Left lung (tissue), 10 donors: ENCODE measurements around the gene LDLRAD2. TPM values are rescaled to one million over a fixed set of nuclear protein-coding genes. Genes with fewer than 3 reads are reported as not detected.
"Not testable (repeated sequence)": the region's sequence is repeated elsewhere in the genome, so short reads cannot be mapped to it uniquely, and the experiment has no call there.

ENCODE experiments used
- ATAC-seq: fragments of 200-7000 bp; cut with Tn5 transposase; one replicate; pipeline ENCODE4 v1.9.1; 2020; ENCODE audit warnings: moderate library complexity
- DNase-seq, 4 donors: peaks; one replicate each; pipeline ENCODE4 v3.0.0-alpha.2; 2013 to 2020
- H3K27ac ChIP-seq, 2 donors: fragments of 200-600 bp; sonication (generic) in 1 of 2; one replicate each; pipeline versions ENCODE4 v1.5.0 to v1.8.0; 2020 to 2021
- H3K27me3 ChIP-seq, 2 donors: fragments of 200-600 bp; sonication (generic) in 1 of 2; one replicate each; pipeline versions ENCODE4 v1.5.0 to v1.8.0; 2020 to 2021
- H3K36me3 ChIP-seq, 2 donors: fragments of 200-600 bp; sonication (generic) in 1 of 2; one replicate each; pipeline versions ENCODE4 v1.5.0 to v1.8.0; 2020 to 2021
- H3K4me1 ChIP-seq, 2 donors: fragments of 200-600 bp; one replicate each; pipeline ENCODE4 v1.8.0; 2021
- H3K4me3 ChIP-seq, 2 donors: fragments of 200-600 bp; sonication (generic) in 1 of 2; one replicate each; pipeline versions ENCODE4 v1.5.0 to v1.8.0; 2020 to 2021; ENCODE audit warnings: mild to moderate bottlenecking in 1 of 2
- H3K9me3 ChIP-seq, 2 donors: fragments of 200-600 bp; sonication (generic) in 1 of 2; one replicate each; pipeline versions ENCODE4 v1.5.0 to v1.8.0; 2020 to 2021
- intact Hi-C, 2 donors: fragments of 100-400 bp; cut with DNase I; formaldehyde crosslinking; loops; one replicate each; pipeline versions ENCODE4 v1.11.2 to v1.14.2; 2022
- polyA plus RNA-seq, 6 donors: library from polyadenylated mRNA; unstranded; fragments of 120-200 nt; gene quantifications; one replicate each; pipeline ENCODE4 v1.2.1, GENCODE V29; 2013; ENCODE audit not compliant: insufficient read length in 6 of 6
- total RNA-seq, 2 donors: library from RNA; stranded (reverse); fragmentation: NEBNext Ultra II Directional; extraction: Animal tissue kit (Norgen Biotek cat#: 25700); gene quantifications; one replicate each; pipeline ENCODE4 v1.2.1, GENCODE V29; 2021
- TF ChIP-seq, protein P1 (sequence below), 2 donors: fragments of 200-600 bp; sonication (generic) in 1 of 2; IDR thresholded peaks; one replicate each; pipeline versions ENCODE4 v1.5.0 to v1.8.0; 2021; ENCODE audit warnings: antibody characterized with exemption in 2 of 2
- donor health status: DM: no; HTN: yes; CAD: no.
- donor health status: DM: no; HTN: no; CAD: no.

Gene LDLRAD2
- total and polyA plus RNA-seq, 8 donors, result 0.10 to 5.9 (median 5.1) TPM

DNA sequence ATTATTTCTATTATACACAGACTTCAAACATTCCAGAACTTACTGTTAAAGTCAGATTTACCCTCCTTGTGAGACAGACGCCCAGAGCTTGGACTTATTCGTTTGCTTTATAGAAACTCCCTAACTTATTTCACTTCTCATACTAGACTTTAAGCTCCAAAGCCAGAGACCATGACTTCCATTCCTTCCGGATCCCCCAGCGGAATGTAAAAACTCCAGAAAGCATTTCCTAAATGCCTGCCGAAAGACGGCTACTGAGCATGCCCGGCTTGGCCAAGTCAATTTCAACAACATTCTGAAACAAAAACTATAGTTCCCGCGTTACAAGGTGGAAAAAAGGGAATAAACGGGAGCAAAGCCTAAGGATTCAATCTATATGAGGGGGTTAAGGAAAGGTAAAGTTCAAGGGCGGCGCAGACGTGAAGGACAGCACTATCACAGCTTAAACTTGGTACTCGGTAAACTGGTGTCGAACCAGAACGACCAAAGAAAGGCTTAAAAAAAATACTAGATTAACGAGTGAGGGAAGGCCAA is 30.2 kb upstream of the LDLRAD2 start:
- Histone ChIP-seq H3K27me3 (no peaks in the 10 kb centered on the region), H3K36me3 (no peaks in the 10 kb centered on the region), H3K27ac (peak overlapping the region; percentile 98 to 100), H3K9me3 (no peaks in the 10 kb centered on the region), H3K4me1 (peaks cover 3 to 45% of the 10 kb centered on the region in 2 donors), H3K4me3 (peak overlapping the region; percentile 87 to 95)
- ATAC-seq, result no peak
- intact Hi-C loops, result no loop called here
- DNase-seq, result peak in 2 of 4 donors; percentile 16 to 28
- TF ChIP-seq, protein P1, sequence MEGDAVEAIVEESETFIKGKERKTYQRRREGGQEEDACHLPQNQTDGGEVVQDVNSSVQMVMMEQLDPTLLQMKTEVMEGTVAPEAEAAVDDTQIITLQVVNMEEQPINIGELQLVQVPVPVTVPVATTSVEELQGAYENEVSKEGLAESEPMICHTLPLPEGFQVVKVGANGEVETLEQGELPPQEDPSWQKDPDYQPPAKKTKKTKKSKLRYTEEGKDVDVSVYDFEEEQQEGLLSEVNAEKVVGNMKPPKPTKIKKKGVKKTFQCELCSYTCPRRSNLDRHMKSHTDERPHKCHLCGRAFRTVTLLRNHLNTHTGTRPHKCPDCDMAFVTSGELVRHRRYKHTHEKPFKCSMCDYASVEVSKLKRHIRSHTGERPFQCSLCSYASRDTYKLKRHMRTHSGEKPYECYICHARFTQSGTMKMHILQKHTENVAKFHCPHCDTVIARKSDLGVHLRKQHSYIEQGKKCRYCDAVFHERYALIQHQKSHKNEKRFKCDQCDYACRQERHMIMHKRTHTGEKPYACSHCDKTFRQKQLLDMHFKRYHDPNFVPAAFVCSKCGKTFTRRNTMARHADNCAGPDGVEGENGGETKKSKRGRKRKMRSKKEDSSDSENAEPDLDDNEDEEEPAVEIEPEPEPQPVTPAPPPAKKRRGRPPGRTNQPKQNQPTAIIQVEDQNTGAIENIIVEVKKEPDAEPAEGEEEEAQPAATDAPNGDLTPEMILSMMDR (IDR thresholded peaks at IDR 0.05), result no peak

DNA sequence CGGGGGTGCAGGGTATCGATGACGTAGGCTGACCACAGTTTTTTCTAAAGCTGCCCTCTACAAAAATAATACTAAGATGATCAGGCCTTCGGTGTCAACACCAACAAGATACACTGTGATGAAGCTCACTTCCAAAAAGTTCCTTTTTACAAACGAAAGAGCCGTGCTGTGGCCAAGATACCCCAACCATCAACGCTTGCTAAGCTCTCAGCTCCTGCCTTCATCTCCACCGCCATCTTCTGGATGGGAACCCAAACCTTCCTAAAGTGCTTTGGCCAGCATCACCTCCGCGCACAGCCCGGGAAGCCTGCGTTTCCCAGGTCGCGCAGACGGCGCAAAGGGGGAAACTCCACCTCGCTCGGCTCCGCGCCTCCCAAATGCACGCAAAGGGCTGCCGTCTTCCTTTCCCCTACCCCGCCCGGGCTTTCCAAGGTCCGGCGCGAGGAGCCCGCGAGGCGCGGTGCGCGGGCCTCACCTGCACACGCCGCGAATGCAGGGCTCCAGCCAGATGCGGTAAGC is 29.7 kb upstream of the LDLRAD2 start:
- Histone ChIP-seq H3K27me3 (no peaks in the 10 kb centered on the region), H3K4me1 (peaks cover 3 to 45% of the 10 kb centered on the region in 2 donors), H3K36me3 (no peaks in the 10 kb centered on the region), H3K4me3 (peak overlapping the region; percentile 87 to 95), H3K9me3 (no peaks in the 10 kb centered on the region), H3K27ac (peak overlapping the region; percentile 98 to 100)
- intact Hi-C loops, result no loop called here
- peak in 3 of 4 donors; percentile 26 to 58 (median 57) for DNase-seq
- peak; percentile 54 for ATAC-seq
- TF ChIP-seq, protein P1 (IDR thresholded peaks at IDR 0.05), result no peak

DNA sequence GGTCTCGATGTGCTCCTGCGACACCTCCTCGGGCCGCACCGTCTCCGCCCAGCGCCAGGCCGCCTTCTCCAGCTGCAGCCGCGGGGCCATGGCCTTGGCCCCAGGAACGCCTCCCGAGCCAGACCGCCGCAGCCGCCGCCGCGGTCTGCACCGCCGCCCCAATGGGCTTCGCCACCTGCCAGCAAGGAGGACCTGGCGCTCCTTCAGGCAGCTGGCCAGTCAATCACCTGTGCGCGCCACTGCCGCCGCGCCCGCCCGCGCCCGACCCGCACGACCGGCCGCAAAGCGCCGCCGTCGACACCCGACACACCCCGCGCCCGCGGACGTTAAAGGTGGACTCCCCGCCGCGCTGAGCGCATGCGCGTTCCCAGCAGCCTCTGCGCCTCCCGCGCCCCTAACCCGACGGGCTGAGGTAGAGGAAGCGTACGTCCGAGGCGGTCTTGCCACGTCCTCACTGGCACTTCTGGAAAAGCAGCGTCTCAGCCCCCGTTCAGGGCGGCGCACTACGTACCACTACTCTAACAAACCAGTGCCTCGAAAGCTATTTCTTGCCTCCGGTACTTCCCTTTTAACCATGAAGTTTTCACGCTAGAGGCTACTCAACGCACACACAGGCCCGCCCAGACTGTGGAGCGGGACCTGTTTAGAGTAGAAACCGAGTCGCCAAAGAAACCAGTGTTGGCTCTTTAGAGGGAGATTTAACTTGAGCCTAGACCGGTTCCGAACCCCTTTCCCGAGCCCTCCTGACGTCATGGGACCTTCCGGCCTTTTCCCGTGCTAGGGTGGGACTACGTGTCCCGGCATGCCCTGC is 29.0 kb upstream of the LDLRAD2 start, which contains the start of gene USP48:
Gene USP48, minus strand, starts transcription at position 282 of the 811 bp plus-strand sequence. Its CDS starts 192 bp downstream, at position 90.
- intact Hi-C loops, result no loop called here
- Histone ChIP-seq H3K4me1 (peaks cover 3 to 45% of the 10 kb centered on the region in 2 donors), H3K36me3 (no peaks in the 10 kb centered on the region), H3K4me3 (peak within 1 kb of the TSS; percentile 87 to 95), H3K27me3 (no peaks in the 10 kb centered on the region), H3K9me3 (no peaks in the 10 kb centered on the region), H3K27ac (peak within 1 kb of the TSS; percentile 98 to 100)
- TF ChIP-seq, protein P1 (IDR thresholded peaks at IDR 0.05), result no peak
- peak; percentile 95 to 100 (median 98) for DNase-seq
- ATAC-seq, result peak; percentile 93

DNA sequence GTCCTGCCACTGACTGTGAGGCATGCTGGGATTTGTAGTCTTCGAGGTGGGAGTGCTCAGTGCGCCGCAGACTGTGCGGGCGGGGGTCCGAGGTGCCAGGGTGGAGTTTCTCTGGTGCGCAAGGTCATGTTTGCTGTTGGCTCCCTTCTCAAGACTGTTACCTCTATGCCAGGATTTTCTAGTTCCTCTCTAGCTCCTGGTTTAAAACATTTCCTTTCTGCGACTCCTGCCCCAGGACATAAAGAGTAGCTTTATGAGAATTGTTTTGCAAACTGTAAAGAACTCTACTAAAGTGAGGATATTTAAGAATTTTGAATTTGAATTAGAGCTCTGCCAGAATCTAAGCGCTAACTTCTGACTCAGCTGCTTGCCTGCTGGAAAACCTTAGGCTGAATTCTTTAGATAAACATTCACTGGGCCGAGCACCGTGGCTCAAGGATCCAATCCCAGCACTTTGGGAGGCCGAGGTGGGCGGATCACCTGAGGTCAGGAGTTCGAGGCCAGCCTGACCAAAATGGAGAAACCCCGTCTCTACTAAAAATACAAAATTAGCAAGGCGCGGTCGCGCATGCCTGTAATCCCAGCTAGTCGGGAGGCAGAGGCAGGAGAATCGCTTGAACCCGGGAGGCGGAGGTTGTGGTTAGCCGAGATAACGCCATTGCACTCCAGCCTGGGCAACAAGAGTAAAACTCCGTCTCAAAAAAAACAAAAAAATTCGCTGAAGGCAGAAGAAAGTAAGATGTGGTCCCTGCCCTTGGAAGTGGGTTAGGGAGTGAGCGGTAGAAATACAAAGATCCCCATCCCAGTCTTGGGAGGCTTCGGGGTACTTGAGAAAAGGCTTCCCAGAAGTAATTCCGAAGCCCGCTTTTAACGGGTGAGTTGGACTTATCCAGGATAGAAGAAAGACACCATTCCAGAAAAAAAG is 28.1 kb upstream of the LDLRAD2 start:
- Histone ChIP-seq H3K27me3 (no peaks in the 10 kb centered on the region), H3K9me3 (no peaks in the 10 kb centered on the region), H3K36me3 (no peaks in the 10 kb centered on the region), H3K27ac (peak overlapping the region; percentile 98 to 100), H3K4me1 (peaks cover 3 to 43% of the 10 kb centered on the region in 2 donors), H3K4me3 (peak overlapping the region; percentile 87 to 95)
- ATAC-seq, result peak; percentile 3
- TF ChIP-seq, protein P1 (IDR thresholded peaks at IDR 0.05), result no peak
- peak in 1 of 4 donors; percentile 41 for DNase-seq
- intact Hi-C loops, result no loop called here

DNA sequence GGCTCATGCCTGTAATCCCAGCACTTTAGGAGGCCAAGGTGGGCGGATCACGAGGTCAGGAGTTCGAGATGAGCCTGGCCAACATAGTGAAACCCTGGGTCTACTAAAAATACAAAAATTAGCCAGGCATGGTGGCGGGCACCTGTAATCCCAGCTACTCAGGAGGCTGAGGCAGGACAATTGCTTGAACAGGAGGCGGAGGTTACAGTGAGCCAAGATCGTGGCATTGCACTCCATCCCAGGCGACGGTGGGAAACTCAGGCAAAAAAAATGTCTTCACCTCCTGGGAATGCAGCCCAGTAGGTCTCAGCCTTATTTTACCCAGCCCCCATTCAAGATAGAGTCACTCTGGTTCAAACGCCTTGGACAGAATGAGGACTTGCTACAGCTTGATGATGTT is 26.3 kb upstream of the LDLRAD2 start:
- DNase-seq, H3K9me3 ChIP-seq, intact Hi-C loops, H3K27ac ChIP-seq, H3K4me3 ChIP-seq, H3K27me3 ChIP-seq, H3K36me3 ChIP-seq, ATAC-seq: not testable (repeated sequence)
- peaks cover 0 to 25% of the 10 kb centered on the region in 2 donors for H3K4me1 ChIP-seq
